ELF-1 (cell line): ENCODE data around the gene SARDH.
"Not testable (repeated sequence)": the region's sequence is repeated elsewhere in the genome, so short reads cannot be mapped to it uniquely, and the experiment has no call there.

Source experiments
- DNase-seq: peaks from one replicate; pipeline ENCODE4 v3.0.0-alpha.2; 2016; ENCODE audit warnings: low read depth, low spot score

The SARDH gene

GRCh38 chr9:133759946-133760345 lies 21.8 kb upstream of the SARDH start:
- DNase-seq = no peak

GRCh38 chr9:133759146-133759900 lies 21.2 kb upstream of the SARDH start:
- DNase-seq = no peak

GRCh38 chr9:133758228-133758627 lies 20.1 kb upstream of the SARDH start:
- no peak for DNase-seq

- no peak for DNase-seq
These were observed 16.6 kb upstream of the SARDH start for GRCh38 chr9:133754688-133755227.

GRCh38 chr9:133754187-133754586 lies 16.0 kb upstream of the SARDH start:
- DNase-seq = no peak

- no peak for DNase-seq
These were observed 14.7 kb upstream of the SARDH start for GRCh38 chr9:133752739-133753446.

GRCh38 chr9:133750982-133751649 lies 13.0 kb upstream of the SARDH start:
- DNase-seq = no peak

GRCh38 chr9:133747309-133747708 lies 9.2 kb upstream of the SARDH start:
- no peak for DNase-seq

GRCh38 chr9:133744528-133744927 lies 6.4 kb upstream of the SARDH start:
- not testable (repeated sequence) for DNase-seq

- peak; percentile 96 for DNase-seq
These were observed 4.8 kb upstream of the SARDH start for GRCh38 chr9:133742849-133743444.

- DNase-seq = no peak
These were observed 4.1 kb upstream of the SARDH start for GRCh38 chr9:133742251-133742650.

- peak; percentile 39 for DNase-seq
These were observed 3.6 kb upstream of the SARDH start for GRCh38 chr9:133741716-133742115.

GRCh38 chr9:133740911-133741310 lies 2.8 kb upstream of the SARDH start:
- DNase-seq = no peak

GRCh38 chr9:133739408-133740280 lies 1.5 kb upstream of the SARDH start:
- no peak for DNase-seq

- DNase-seq = no peak
These were observed 581 bp upstream of the SARDH start for GRCh38 chr9:133738640-133739225.

GRCh38 chr9:133737071-133737773 lies 930 bp downstream of the SARDH start:
- DNase-seq = no peak

- no peak for DNase-seq
These were observed 2.2 kb downstream of the SARDH start for GRCh38 chr9:133735931-133736330.

GRCh38 chr9:133735415-133735775 lies 2.8 kb downstream of the SARDH start:
- no peak for DNase-seq

- DNase-seq = no peak
These were observed 3.4 kb downstream of the SARDH start for GRCh38 chr9:133734590-133735414.
